GM12801 (cell line): ENCODE results near the gene HIPK1.

Experiments used
- TF ChIP-seq, protein P1 (sequence below): IDR thresholded peaks from one replicate; pipeline ENCODE4 v1.5.1; 2011; ENCODE audit warnings: control low read depth; ENCODE audit not compliant: insufficient read length; ENCODE audit errors: extremely low read depth

The HIPK1 gene

GRCh38 chr1:114024049-114024448, 94.9 kb downstream of the HIPK1 start:
- TF ChIP-seq, protein P1, sequence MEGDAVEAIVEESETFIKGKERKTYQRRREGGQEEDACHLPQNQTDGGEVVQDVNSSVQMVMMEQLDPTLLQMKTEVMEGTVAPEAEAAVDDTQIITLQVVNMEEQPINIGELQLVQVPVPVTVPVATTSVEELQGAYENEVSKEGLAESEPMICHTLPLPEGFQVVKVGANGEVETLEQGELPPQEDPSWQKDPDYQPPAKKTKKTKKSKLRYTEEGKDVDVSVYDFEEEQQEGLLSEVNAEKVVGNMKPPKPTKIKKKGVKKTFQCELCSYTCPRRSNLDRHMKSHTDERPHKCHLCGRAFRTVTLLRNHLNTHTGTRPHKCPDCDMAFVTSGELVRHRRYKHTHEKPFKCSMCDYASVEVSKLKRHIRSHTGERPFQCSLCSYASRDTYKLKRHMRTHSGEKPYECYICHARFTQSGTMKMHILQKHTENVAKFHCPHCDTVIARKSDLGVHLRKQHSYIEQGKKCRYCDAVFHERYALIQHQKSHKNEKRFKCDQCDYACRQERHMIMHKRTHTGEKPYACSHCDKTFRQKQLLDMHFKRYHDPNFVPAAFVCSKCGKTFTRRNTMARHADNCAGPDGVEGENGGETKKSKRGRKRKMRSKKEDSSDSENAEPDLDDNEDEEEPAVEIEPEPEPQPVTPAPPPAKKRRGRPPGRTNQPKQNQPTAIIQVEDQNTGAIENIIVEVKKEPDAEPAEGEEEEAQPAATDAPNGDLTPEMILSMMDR: no peak

DNA sequence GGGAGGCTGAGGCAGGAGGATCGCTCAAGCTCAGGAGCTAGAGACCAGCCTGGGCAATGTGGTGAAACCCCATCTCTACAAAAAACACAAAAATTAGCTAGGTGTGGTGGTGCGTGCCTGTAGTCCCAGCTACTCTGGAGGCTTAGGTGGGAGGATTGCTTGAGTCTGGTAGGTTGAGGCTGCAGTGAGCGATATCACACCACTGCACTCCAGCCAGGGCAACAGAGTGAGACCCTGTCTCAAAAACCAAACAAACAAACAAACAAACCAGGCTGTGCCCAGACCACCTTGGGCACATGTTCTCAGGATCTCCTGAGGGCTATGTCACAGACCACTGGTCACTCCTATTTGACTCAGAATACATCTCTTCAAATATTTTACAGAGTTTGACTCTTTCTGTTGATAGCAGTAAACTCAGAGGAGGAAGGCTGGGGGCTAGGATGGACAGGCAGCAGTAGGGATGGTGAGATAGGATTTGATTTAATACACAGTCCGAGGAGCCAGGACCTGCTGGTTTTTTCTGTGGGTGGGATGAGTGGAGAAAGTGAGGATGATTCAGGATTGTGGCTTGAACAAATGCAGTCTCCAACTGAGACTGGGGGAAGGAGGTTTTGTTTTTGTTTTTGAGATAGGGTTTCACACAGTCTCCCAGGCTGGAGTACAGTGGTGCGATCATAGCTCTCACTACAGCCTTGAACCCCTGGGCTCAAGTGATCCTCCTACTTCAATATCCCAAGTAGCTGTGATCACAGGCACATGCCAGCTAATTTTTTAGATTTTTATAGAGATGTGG, 96.7 kb downstream of the HIPK1 start:
- TF ChIP-seq, protein P1: no peak

- TF ChIP-seq, protein P1: no peak
Measured at GRCh38 chr1:114026797-114027196, 97.7 kb downstream of the HIPK1 start.
